HepG2 (cell line): ENCODE measurements around the gene NPC1. TPM values are rescaled to one million over a fixed set of nuclear protein-coding genes. Genes with fewer than 3 reads are reported as not detected.

Experiments
- AKAP8 ChIP-seq: sonication (generic); formaldehyde crosslinking; IDR thresholded peaks from 2 replicates; pipeline ENCODE4 v1.5.1; 2020; ENCODE audit warnings: mild to moderate bottlenecking, missing genetic modification reagents
- BCL6 ChIP-seq: IDR thresholded peaks from 2 replicates; pipeline ENCODE4 v1.6.1; 2016; ENCODE audit warnings: missing genetic modification reagents, missing compliant biosample characterization
- FOXK1 ChIP-seq: sonication (generic); formaldehyde crosslinking; IDR thresholded peaks from 2 replicates; pipeline ENCODE4 v1.4.0; 2020; ENCODE audit warnings: low read depth, missing genetic modification reagents, borderline replicate concordance
- GPN1 ChIP-seq: sonication (generic); formaldehyde crosslinking; IDR thresholded peaks from 2 replicates; pipeline ENCODE4 v1.5.1; 2020; ENCODE audit warnings: missing genetic modification reagents, borderline replicate concordance
- KDM5A ChIP-seq: fragments of 200-600 bp; sonication (generic); IDR thresholded peaks from 2 replicates; pipeline ENCODE4 v1.7.0; 2018; ENCODE audit warnings: antibody characterized with exemption, mild to moderate bottlenecking, low read length, borderline replicate concordance
- MTF2 ChIP-seq: sonication (generic); formaldehyde crosslinking; IDR thresholded peaks from 2 replicates; pipeline ENCODE4 v1.5.0; 2020; ENCODE audit warnings: missing genetic modification reagents, borderline replicate concordance
- PHF20 ChIP-seq: sonication (generic); formaldehyde crosslinking; IDR thresholded peaks from 2 replicates; pipeline ENCODE4 v1.5.0; 2020; ENCODE audit warnings: mild to moderate bottlenecking, missing genetic modification reagents
- POGZ ChIP-seq: sonication (generic); formaldehyde crosslinking; IDR thresholded peaks from 2 replicates; pipeline ENCODE4 v1.4.0; 2020; ENCODE audit warnings: mild to moderate bottlenecking, missing genetic modification reagents
- POLR2A ChIP-seq, 2 experiments: IDR thresholded peaks; 2 replicates each; pipeline ENCODE4 v1.6.1; 2011; ENCODE audit warnings: low read depth in 2 of 2, low read length in 2 of 2, mild to moderate bottlenecking in 1 of 2, moderate library complexity in 1 of 2; ENCODE audit not compliant: insufficient read depth in 1 of 2
- REL ChIP-seq: sonication (generic); formaldehyde crosslinking; conservative IDR thresholded peaks from 2 replicates; pipeline ENCODE4 v1.8.0; 2022; ENCODE audit warnings: mild to moderate bottlenecking, missing genetic modification reagents, moderate library complexity
- RFX3 ChIP-seq: IDR thresholded peaks from 2 replicates; pipeline ENCODE4 v1.6.1; 2016; ENCODE audit warnings: missing biosample characterization, missing genetic modification reagents
- TOPORS ChIP-seq: sonication (generic); formaldehyde crosslinking; IDR thresholded peaks from 2 replicates; pipeline ENCODE4 v1.8.0; 2023; ENCODE audit warnings: mild to moderate bottlenecking, missing genetic modification reagents
- TSC22D2 ChIP-seq: sonication (generic); formaldehyde crosslinking; IDR thresholded peaks from 2 replicates; pipeline ENCODE4 v1.5.1; 2020; ENCODE audit warnings: missing genetic modification reagents, mild to moderate bottlenecking, borderline replicate concordance
- XBP1 ChIP-seq: sonication (generic); formaldehyde crosslinking; IDR thresholded peaks from 2 replicates; pipeline ENCODE4 v1.5.0; 2020; ENCODE audit warnings: missing genetic modification reagents
- ZFAT ChIP-seq: sonication (generic); formaldehyde crosslinking; conservative IDR thresholded peaks from 2 replicates; pipeline ENCODE4 v1.8.1; 2023; ENCODE audit warnings: missing genetic modification reagents, inconsistent platforms
- ZFP37 ChIP-seq: sonication (generic); formaldehyde crosslinking; IDR thresholded peaks from 2 replicates; pipeline ENCODE4 v1.4.0; 2020; ENCODE audit warnings: missing genetic modification reagents, borderline replicate concordance
- ZNF253 ChIP-seq: sonication (generic); formaldehyde crosslinking; IDR thresholded peaks from 2 replicates; pipeline ENCODE4 v1.8.0; 2022; ENCODE audit warnings: mild to moderate bottlenecking, missing genetic modification reagents, borderline replicate concordance
- ZNF501 ChIP-seq: sonication (generic); formaldehyde crosslinking; IDR thresholded peaks from 2 replicates; pipeline ENCODE4 v1.5.1; 2020; ENCODE audit warnings: mild to moderate bottlenecking, moderate library complexity, missing genetic modification reagents
- ZNF713 ChIP-seq: sonication (generic); formaldehyde crosslinking; IDR thresholded peaks from 2 replicates; pipeline ENCODE4 v1.4.0; 2020; ENCODE audit warnings: mild to moderate bottlenecking, missing genetic modification reagents
- ZNF773 ChIP-seq: sonication (generic); formaldehyde crosslinking; IDR thresholded peaks from 2 replicates; pipeline ENCODE4 v1.4.0; 2020; ENCODE audit warnings: missing genetic modification reagents, borderline replicate concordance
- polyA plus RNA-seq, 8 experiments: library from polyadenylated mRNA; depleted of rRNA in 3 of 8; stranded (reverse) in 7 of 8; unstranded in 1 of 8; fragments of >200 nt; fragmentation: Illumina TruSeq in 4 of 8; extraction: Trizol in 4 of 8; gene quantifications; 2 replicates each; pipeline versions ENCODE4 v1.2.1 to v1.2.3, GENCODE V29; 2011 to 2016; ENCODE audit warnings: low read depth in 4 of 8, missing spikeins in 1 of 8, mixed read lengths in 1 of 8; ENCODE audit not compliant: insufficient read depth in 1 of 8
- total RNA-seq, 5 experiments: library from RNA; depleted of rRNA; stranded (reverse); fragments of >200 nt; fragmentation: Illumina TruSeq; extraction: Trizol; gene quantifications; 2 replicates each; pipeline ENCODE4 v1.2.3, GENCODE V29; 2016; ENCODE audit warnings: low read depth in 1 of 5
- TF ChIP-seq, protein P1 (sequence below): sonication (generic); formaldehyde crosslinking; IDR thresholded peaks from 2 replicates; pipeline ENCODE4 v1.5.1; 2020; ENCODE audit warnings: missing genetic modification reagents, mild to moderate bottlenecking, borderline replicate concordance
- TF ChIP-seq, protein P2 (sequence below): sonication (generic); formaldehyde crosslinking; IDR thresholded peaks from 2 replicates; pipeline ENCODE4 v1.4.0; 2020; ENCODE audit warnings: mild to moderate bottlenecking, missing genetic modification reagents
- TF ChIP-seq, protein P3 (sequence below): sonication (generic); formaldehyde crosslinking; IDR thresholded peaks from 2 replicates; pipeline ENCODE4 v1.4.0; 2020; ENCODE audit warnings: missing genetic modification reagents
- TF ChIP-seq, protein P4 (sequence below), 2 experiments: sonication (generic) in 1 of 2; formaldehyde crosslinking in 1 of 2; IDR thresholded peaks; 2 replicates each; pipeline versions ENCODE4 v1.4.0 to v1.6.1; 2018 to 2020; ENCODE audit warnings: missing genetic modification reagents in 2 of 2, borderline replicate concordance in 1 of 2, low read depth in 1 of 2, mild to moderate bottlenecking in 1 of 2, missing biosample characterization in 1 of 2

NPC1 gene
- total and polyA plus RNA-seq, 2 of the 13 experiments (the other 11 are each of a cell fraction or from before 2014, with no cell fraction given), result 46.5 to 114 TPM

GRCh38 chr18:23629444-23629946 lies 43.2 kb upstream of the NPC1 start (continued):
- TF ChIP-seq, protein P1, sequence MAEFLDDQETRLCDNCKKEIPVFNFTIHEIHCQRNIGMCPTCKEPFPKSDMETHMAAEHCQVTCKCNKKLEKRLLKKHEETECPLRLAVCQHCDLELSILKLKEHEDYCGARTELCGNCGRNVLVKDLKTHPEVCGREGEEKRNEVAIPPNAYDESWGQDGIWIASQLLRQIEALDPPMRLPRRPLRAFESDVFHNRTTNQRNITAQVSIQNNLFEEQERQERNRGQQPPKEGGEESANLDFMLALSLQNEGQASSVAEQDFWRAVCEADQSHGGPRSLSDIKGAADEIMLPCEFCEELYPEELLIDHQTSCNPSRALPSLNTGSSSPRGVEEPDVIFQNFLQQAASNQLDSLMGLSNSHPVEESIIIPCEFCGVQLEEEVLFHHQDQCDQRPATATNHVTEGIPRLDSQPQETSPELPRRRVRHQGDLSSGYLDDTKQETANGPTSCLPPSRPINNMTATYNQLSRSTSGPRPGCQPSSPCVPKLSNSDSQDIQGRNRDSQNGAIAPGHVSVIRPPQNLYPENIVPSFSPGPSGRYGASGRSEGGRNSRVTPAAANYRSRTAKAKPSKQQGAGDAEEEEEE, result no peak
- TF ChIP-seq AKAP8 (CRISPR knock-in tag), result no peak
- no peak for TF ChIP-seq POLR2A (IDR thresholded peaks at IDR 0.05; ENCODE audit: insufficient read depth in 1 of 2, low read depth in 2 of 2, low read length in 2 of 2)
- TF ChIP-seq BCL6, result peak; percentile 90
- no peak for TF ChIP-seq XBP1
- TF ChIP-seq, protein P2, sequence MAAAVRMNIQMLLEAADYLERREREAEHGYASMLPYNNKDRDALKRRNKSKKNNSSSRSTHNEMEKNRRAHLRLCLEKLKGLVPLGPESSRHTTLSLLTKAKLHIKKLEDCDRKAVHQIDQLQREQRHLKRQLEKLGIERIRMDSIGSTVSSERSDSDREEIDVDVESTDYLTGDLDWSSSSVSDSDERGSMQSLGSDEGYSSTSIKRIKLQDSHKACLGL (CRISPR knock-in tag), result no peak
- no peak for TF ChIP-seq ZNF773 (CRISPR knock-in tag)
- no peak for TF ChIP-seq KDM5A
- TF ChIP-seq FOXK1 (CRISPR knock-in tag), result peak; percentile 58; the same call in 1 of the 2 replicates
- TF ChIP-seq TSC22D2 (CRISPR knock-in tag), result no peak
- no peak for TF ChIP-seq ZNF253
- no peak for TF ChIP-seq ZFAT (CRISPR knock-in tag)
- TF ChIP-seq PHF20 (CRISPR knock-in tag), result no peak
- TF ChIP-seq ZNF501 (CRISPR knock-in tag), result no peak
- no peak for TF ChIP-seq RFX3 (CRISPR knock-in tag)
- TF ChIP-seq ZFP37 (CRISPR knock-in tag), result no peak
- TF ChIP-seq POGZ (CRISPR knock-in tag), result 0 out of 2 replicates have a peak, but pooled peaks have one; percentile 27
- TF ChIP-seq, protein P3, sequence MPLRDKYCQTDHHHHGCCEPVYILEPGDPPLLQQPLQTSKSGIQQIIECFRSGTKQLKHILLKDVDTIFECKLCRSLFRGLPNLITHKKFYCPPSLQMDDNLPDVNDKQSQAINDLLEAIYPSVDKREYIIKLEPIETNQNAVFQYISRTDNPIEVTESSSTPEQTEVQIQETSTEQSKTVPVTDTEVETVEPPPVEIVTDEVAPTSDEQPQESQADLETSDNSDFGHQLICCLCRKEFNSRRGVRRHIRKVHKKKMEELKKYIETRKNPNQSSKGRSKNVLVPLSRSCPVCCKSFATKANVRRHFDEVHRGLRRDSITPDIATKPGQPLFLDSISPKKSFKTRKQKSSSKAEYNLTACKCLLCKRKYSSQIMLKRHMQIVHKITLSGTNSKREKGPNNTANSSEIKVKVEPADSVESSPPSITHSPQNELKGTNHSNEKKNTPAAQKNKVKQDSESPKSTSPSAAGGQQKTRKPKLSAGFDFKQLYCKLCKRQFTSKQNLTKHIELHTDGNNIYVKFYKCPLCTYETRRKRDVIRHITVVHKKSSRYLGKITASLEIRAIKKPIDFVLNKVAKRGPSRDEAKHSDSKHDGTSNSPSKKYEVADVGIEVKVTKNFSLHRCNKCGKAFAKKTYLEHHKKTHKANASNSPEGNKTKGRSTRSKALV (CRISPR knock-in tag), result no peak
- TF ChIP-seq REL, result no peak
- TF ChIP-seq GPN1, result no peak
- TF ChIP-seq TOPORS (CRISPR knock-in tag), result no peak
- TF ChIP-seq MTF2 (CRISPR knock-in tag), result no peak
- no peak for TF ChIP-seq ZNF713 (CRISPR knock-in tag)
- TF ChIP-seq, protein P4, sequence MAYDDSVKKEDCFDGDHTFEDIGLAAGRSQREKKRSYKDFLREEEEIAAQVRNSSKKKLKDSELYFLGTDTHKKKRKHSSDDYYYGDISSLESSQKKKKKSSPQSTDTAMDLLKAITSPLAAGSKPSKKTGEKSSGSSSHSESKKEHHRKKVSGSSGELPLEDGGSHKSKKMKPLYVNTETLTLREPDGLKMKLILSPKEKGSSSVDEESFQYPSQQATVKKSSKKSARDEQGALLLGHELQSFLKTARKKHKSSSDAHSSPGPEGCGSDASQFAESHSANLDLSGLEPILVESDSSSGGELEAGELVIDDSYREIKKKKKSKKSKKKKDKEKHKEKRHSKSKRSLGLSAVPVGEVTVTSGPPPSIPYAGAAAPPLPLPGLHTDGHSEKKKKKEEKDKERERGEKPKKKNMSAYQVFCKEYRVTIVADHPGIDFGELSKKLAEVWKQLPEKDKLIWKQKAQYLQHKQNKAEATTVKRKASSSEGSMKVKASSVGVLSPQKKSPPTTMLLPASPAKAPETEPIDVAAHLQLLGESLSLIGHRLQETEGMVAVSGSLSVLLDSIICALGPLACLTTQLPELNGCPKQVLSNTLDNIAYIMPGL (CRISPR knock-in tag; IDR thresholded peaks at IDR 0.05; ENCODE audit: borderline replicate concordance in 1 of 2, low read depth in 1 of 2), result no peak
